RWPE2 (cell line): ENCODE data around the gene RNASEH2B.

Experiments
- ATAC-seq: fragments of 200-7000 bp; cut with Tn5 transposase; 3 replicates; pipeline ENCODE4 v1.9.1; 2021; ENCODE audit warnings: low read depth
- DNase-seq: peaks from one replicate; pipeline ENCODE4 v3.0.0-alpha.2; 2020; ENCODE audit warnings: low spot score
- H3K27ac ChIP-seq: fragments of 450-650 bp; 2 replicates; pipeline ENCODE4 v1.5.1; 2017; ENCODE audit warnings: mild to moderate bottlenecking; ENCODE audit not compliant: poor library complexity, severe bottlenecking
- H3K27me3 ChIP-seq: fragments of 250-450 bp; sonication (Bioruptor Pico); 2 replicates; pipeline ENCODE4 v1.5.1; 2021; ENCODE audit warnings: mild to moderate bottlenecking, moderate library complexity; ENCODE audit not compliant: insufficient read depth, poor library complexity, severe bottlenecking
- H3K36me3 ChIP-seq: fragments of 250-450 bp; sonication (Bioruptor Pico); 2 replicates; pipeline ENCODE4 v1.5.1; 2020; ENCODE audit warnings: low read depth, mild to moderate bottlenecking, moderate library complexity
- H3K4me1 ChIP-seq: fragments of 250-450 bp; sonication (Bioruptor Pico); 2 replicates; pipeline ENCODE4 v1.5.1; 2021; ENCODE audit warnings: mild to moderate bottlenecking, moderate library complexity; ENCODE audit not compliant: insufficient read depth, poor library complexity, severe bottlenecking
- H3K4me3 ChIP-seq: fragments of 250-450 bp; sonication (Bioruptor Pico); 2 replicates; pipeline ENCODE4 v1.5.1; 2021; ENCODE audit warnings: mild to moderate bottlenecking, moderate library complexity; ENCODE audit not compliant: severe bottlenecking
- H3K9me3 ChIP-seq: fragments of 250-450 bp; sonication (Bioruptor Pico); 2 replicates; pipeline ENCODE4 v1.5.1; 2021; ENCODE audit warnings: mild to moderate bottlenecking, moderate library complexity; ENCODE audit not compliant: severe bottlenecking
- CTCF ChIP-seq: fragments of 450-650 bp; IDR thresholded peaks from one replicate; pipeline ENCODE4 v1.5.1; 2017; ENCODE audit warnings: mild to moderate bottlenecking, moderate library complexity; ENCODE audit not compliant: poor library complexity, severe bottlenecking

RNASEH2B gene

GRCh38 chr13:50909605-50910484 lies at the start of gene RNASEH2B:
TSS of gene RNASEH2B (plus strand) at chr13:50909791. CDS start at chr13:50910077, 286 bp downstream.
- peak within 1 kb of the TSS; percentile 67 for H3K4me3 ChIP-seq
- peak; percentile 82 for ATAC-seq
- no peak for DNase-seq
- H3K4me1 ChIP-seq, result peaks cover 10% of the 10 kb centered on the region
- H3K27me3 ChIP-seq, result no peaks in the 10 kb centered on the region
- peak within 1 kb of the TSS; percentile 46 for H3K27ac ChIP-seq
- H3K36me3 ChIP-seq, result no peaks in the 10 kb centered on the region; the same call in 1 of the 2 replicates
- no peak for TF ChIP-seq CTCF
- H3K9me3 ChIP-seq, result no peaks in the 10 kb centered on the region

- Histone ChIP-seq H3K27ac (no peak overlapping the region), H3K4me1 (no peaks in the 10 kb centered on the region), H3K4me3 (no peak overlapping the region), H3K27me3 (no peaks in the 10 kb centered on the region), H3K9me3 (no peaks in the 10 kb centered on the region), H3K36me3 (no peaks in the 10 kb centered on the region)
- TF ChIP-seq CTCF, result no peak
- DNase-seq (no peak), ATAC-seq (no peak)
Measured at GRCh38 chr13:50864492-50864891, 45.1 kb upstream of the RNASEH2B start.

GRCh38 chr13:50866817-50867636 lies 42.6 kb upstream of the RNASEH2B start:
- ATAC-seq (no peak), DNase-seq (no peak)
- Histone ChIP-seq H3K4me3 (no peak overlapping the region), H3K36me3 (no peaks in the 10 kb centered on the region), H3K27ac (no peak overlapping the region), H3K9me3 (no peaks in the 10 kb centered on the region), H3K4me1 (no peaks in the 10 kb centered on the region), H3K27me3 (no peaks in the 10 kb centered on the region)
- no peak for TF ChIP-seq CTCF

- no peaks in the 10 kb centered on the region for H3K9me3 ChIP-seq
- no peaks in the 10 kb centered on the region for H3K36me3 ChIP-seq
- H3K27ac ChIP-seq, result no peak overlapping the region
- TF ChIP-seq CTCF, result no peak
- ATAC-seq, result no peak
- no peak overlapping the region for H3K4me3 ChIP-seq
- H3K27me3 ChIP-seq, result no peaks in the 10 kb centered on the region
- DNase-seq, result no peak
- no peaks in the 10 kb centered on the region for H3K4me1 ChIP-seq
Measured at GRCh38 chr13:50867637-50867945, 42.0 kb upstream of the RNASEH2B start.
